NCI-H128 (cell line): ENCODE measurements around the gene R3HCC1L.

Experiments used
- DNase-seq: peaks from one replicate; lab custom pipeline; 2025; ENCODE audit not compliant: unreplicated experiment; lab: John Stamatoyannopoulos, UW

R3HCC1L gene

DNA sequence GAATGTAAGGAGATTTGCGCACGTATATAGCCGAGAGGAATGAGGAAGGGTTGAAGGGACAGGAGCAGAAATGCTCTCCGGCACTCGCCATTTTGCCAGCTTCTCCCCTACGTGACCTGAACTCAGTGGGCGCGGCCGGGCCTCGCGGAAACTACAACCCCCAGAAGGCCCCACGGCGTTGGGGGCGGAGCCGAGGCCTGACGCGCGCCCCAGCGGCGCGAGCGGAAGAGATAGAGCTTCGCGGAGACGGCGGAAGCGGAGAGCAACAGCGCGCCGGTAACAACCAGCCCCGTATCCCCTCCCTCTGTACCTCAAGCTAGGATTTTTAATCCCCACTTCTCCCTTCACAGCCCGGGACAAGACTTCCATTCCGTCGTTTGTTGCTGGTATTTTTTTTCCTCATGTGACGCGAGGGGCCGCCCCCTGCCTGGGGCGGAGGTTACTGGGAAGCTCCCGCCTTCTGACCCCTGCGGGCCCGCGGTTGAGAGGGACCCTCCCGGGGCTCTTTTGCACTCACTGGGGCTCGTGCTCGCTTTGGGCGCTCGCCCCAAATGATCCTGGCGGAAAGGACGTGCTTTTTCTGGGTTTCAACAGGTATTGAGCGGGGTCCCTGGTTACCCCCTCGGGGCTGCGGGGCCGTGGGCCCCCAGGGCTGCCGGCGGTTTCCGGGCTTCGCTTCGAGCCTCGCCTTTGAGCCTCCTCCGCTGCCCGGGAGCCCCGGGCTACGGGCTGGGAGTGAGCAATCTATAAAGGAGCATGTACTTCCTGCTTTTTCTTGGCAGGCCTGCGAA lies at the start of gene R3HCC1L:
Gene R3HCC1L (plus strand): TSS at position 227 of the 791 bp plus-strand sequence. CDS start 73,458 bp downstream, outside the sequence.
- peak; percentile 66 for DNase-seq

GRCh38 chr10:98085238-98085637 lies 49.2 kb upstream of the R3HCC1L start:
- no peak for DNase-seq

DNA sequence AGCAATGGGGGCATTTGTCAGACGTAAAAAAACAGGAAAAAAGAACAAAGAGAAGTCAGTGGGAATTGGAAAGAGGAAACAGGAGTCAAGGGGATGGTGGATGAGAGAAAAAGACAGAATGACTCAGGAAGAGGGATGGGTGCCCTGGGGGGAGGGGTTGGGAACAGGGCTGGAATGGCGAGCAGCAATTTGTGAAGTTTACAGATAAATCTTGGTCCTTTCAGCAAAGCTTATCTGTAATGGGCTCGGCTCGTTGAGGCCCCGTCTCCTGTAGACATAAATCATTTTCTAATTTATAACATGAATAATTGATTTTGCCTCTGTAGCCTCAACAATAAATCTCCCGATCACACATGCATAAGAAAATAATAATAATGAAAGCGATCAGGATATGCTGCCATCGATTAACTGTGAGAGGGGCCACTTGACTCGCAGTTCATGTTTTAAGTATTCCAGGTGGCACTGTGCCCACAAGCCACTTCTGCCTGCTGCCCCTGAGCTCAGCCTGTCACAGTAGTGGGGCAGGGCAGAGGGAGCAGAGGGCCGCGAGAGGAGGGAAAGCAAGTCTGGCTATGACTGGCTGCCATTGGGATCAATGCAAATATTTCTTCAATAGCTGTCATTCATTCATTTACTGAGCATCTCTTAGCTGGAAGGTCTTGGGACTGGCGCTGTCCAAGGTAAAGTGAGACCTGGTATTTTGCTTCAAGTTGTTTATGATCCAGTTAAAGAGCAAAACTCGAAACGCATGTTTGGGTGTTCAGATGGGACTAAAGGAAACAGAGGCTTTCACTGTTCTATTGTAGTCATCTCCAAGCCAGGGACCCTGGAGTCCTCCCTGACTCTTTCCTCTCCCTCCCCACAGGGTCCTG lies 47.4 kb upstream of the R3HCC1L start:
- peak; percentile 54 for DNase-seq

DNA sequence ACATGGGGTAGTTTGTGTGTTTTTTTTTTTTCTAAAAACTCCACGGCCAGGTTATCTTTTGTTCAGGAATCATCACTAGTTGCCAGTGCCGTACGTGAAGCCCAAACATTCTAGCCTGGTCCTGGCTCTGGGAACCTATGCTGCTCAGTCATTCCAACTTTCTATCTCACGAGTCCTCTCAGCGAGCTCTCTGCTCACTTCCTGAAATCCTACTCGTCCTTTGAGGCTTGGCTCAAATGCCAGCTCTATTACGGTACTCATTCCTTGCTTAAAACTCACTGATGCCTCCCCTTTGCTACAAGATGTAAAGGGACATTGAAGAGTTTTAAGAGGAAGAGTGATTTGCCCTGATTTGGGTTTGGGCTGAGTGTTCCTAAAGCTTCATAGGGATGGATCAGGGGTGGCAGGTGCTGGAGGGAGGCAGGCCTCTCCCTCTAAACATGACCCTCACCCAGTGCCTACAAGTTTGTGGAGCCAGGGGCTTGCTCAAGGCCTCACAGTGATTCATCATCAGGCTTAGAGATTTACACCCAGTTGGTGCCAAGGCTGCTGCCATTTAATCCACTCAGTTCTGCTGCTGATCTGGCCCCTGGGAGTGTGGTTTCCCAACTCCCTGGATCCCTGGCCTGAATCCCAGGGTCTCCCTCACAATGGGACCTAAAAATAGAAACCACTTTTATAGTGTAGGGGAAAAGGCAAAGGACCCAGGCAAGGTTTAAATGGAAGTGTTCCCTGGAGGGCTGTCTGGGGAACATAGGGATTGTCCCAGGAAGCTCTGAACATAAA lies 46.1 kb upstream of the R3HCC1L start:
- DNase-seq, result no peak

GRCh38 chr10:98090822-98091221 lies 43.6 kb upstream of the R3HCC1L start:
- DNase-seq, result no peak

DNA sequence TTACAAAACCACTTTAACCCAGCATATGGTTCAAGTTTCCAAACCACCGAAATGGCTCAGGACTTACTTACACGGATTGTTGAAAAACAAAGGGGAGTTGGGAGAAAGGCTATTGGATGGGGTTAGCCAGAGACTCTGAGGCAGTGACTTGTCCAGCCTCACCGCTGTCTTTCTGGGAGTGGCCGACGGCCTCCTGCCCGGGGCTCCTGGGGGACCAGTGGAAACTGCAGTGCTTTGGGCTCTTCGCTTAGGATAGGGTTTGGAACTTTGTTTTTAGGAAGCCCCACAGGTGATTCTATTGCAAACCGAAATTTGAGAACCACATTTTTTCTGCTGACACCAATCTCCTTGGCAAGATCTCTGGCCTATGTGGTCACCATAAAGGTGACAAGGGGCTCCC lies 38.1 kb upstream of the R3HCC1L start:
- peak; percentile 22 for DNase-seq

DNA sequence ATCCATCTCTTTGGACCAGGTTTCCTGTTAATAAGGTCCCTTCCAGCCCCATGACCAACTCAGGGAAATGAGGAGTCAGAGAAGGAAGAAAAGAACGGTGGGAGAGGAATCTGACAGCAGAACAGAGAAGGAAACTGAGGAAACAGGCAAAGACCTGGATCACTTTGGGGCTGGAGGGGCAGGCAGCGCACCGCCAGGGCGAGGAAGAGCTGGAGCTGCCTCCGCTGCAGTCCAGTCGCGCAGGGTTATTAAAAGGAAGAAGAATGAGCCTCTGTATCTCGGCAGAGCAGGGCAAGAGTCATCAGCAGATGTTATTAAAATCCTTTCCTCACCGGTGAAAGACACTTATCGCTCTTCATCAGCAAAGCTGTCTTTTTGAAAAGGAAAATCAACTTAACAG lies 37.7 kb upstream of the R3HCC1L start:
- no peak for DNase-seq

DNA sequence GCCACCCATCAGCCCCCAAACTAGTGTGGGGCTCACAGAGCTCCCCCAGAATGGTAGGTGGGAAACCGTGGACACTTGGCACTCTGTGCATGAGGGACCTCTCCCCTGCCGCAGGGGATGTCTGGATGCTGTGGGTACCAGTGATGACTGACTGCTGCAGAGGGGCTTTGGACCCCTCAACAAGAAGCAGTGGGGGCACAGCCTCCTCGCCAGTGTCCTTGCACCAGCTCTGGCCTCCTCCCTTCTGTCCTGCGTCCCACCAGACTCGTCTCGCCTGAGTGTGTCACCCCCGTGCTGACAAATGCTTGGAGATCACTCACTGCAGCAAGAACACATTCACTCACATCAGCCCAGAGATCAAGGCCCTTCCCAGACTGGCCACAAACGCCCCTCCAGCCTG lies 37.3 kb upstream of the R3HCC1L start:
- no peak for DNase-seq

DNA sequence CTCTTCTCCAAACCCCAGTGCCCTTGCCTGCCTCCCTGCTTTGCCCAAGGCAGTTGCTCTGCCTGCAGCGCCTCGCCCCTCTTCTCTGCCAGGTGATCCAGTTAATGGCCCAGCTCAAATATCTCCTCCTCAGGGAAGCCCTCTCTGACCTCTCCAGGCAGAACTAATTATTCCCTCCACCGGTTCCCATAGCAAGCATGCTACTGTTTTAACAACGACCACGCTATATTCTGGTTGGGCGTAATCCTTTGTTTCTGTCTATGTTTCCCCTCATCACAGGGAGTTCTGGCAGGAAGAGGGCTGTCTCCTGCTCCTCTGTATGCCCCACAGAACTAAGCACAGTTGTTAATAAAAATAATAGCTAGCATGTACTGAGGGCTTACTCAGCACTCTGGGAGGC lies 36.8 kb upstream of the R3HCC1L start:
- no peak for DNase-seq

GRCh38 chr10:98098247-98098646 lies 36.2 kb upstream of the R3HCC1L start:
- no peak for DNase-seq

DNA sequence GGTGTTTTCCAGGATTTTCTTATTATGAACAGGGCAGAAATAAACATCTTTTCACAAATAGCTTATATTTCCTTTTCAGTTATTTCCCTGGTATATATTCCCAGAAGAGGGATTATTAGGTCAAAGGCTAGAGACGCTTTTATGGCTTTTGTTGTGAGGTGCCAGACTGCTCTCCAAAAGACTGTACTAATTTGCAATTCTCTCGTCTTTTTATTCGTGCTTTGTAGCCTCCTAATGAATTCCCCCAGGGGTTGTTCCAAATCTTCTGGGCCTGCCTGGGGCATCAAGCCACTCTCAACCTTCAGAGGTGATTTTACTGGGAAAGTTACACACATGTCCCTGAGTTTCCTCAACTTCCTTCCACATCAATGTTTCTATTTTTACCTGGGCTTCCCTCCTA lies 34.0 kb upstream of the R3HCC1L start:
- DNase-seq, result no peak

- no peak for DNase-seq
Observed at GRCh38 chr10:98101366-98101765, 33.1 kb upstream of the R3HCC1L start.

- no peak for DNase-seq
Observed at GRCh38 chr10:98104125-98104524, 30.3 kb upstream of the R3HCC1L start.

- DNase-seq, result no peak
Observed at GRCh38 chr10:98106531-98106930, 27.9 kb upstream of the R3HCC1L start.

DNA sequence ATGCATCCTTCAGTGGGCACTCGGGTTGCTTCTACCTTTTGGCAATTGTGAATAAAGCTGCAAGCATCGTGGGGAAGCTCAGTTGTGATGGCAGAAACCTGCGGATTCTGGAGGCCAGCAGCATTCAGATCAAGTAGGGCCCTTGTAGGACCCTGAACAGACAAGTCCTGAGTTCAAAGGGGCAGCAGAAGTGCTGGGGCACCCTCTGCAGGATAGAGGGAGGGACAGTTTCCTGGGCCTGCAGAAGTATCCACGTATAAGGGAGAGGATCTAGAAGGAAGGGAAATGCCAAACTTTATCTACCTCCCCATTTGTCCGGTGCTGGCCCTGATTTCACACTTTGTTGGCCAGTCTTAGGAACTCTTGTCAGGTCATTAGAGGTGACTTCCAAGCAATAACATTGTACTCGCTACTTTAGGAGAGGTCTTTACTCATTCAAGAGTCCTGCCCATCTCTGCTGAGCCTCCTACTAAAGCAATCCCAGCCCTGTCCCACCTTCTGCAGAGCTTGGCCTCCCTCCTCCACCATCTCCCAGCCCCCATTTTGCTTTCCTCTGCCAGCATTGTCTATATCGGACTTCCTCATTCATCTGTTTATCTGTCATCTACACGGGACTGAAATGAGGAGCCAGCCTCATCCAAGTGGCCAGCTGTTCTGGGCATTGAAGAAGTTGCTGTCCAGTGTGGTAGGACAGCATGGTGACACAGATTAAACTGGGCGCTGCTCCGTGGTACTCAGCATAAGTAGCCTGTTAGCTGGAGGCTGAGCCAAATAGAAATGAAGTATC lies 26.6 kb upstream of the R3HCC1L start:
- DNase-seq, result no peak

- no peak for DNase-seq
Observed at GRCh38 chr10:98110356-98110755, 24.1 kb upstream of the R3HCC1L start.

DNA sequence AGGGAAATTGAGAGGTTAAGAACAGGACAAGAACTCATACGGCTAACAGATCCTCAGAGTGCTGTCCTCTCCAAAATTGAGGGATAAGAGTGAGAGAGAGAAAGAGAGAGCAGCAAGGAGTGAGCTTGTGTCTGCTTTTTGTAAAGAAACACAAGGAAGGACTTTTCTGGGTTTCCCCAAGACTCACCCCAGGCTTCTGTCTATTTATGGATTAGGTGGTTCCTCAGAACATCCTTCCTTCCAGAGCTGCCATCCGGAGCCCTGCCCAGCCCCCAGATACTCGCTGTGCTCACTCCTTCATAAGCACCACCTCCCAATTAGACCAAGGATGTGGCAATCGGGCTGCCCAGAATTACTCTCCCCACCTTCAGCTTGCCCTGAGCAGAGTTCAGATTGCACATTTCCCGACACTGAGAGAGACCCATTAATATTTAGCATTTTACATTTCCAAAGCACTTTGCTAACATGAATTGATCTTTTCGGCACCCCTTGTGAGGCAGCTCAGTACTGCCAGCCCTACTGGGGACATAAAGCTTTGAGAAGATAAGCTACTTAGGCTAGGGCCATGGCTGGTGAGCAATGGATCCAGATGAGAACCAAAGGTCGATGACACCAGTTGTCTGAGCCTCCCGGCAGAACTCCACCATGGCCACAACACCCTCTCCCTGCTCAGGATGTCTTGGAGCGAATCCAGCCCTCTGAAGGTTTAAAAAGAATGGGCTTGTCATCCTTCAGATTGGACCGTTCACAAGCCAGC lies 19.2 kb upstream of the R3HCC1L start:
- DNase-seq, result no peak

- no peak for DNase-seq
Observed at GRCh38 chr10:98119891-98120290, 14.6 kb upstream of the R3HCC1L start.

DNA sequence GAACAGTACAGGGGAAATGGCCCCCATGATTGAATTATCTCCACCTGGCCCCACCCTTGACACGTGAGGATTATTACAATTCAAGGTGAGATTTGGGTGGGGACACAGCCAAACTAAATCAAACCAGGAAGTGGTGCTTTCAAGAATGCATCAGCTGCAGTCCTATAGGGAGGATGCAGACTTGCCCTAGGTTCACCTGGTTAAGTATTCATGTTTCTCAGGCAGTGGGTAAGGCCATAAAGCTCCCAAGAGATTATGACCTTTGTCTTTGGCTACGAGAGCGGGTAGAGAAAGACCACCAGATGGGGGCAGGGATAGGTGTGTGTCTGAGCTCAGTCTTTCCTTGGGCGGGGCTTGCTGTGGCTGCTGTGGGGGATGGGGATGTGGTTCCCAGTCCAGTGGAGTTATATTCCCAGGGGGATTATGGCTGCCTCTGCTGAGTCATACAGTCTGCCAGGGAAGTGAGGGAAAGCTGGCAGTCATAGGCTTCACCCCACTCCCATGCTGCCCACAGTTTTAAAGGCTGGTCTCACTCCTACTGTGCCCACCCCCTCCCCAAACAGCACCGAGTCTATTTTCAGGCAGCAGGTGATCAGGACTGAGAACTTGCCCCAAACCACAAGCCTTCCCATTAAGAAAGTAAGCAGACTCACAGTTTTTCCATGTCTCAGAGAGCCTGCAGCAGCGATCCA lies 8.4 kb upstream of the R3HCC1L start:
- DNase-seq, result no peak
